ENCODE data around the gene ERCC5.

DNA sequence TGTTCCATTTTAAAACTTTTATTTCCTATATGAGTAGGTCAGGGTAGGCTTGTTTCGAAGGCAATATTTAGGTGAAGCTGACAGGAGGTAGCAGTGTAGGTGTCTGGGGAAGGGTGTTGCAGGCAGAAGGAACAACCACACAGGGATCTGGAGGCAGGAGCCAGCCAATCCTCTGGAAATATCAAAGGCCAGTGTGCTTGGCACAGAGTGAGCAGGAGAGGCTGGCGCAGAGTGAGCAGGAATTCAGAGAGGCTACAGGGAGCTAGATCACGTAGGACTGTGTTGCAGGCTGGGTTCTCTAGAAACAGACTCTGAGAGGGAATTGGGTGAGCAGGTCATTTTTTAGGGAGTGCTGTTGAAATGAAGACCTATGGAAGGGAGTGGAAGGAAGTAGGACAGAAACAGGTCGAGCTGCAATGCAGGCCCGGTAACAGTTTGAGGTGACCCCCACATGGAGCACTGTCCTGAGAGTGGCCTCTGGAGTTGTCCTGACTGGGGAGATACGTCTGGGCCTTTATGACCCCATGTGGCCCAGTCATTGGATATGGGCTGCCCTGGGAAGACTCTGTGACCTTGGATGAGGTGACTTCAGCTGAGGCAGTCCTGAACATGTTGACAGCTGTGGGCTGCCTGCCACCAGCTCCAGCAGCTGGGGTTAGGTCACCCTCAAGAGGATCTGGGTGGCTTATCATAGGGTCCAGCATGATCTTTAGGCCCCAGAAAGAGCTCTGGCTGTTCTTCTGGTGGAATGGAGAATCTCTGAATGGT, 51.7 kb downstream of the ERCC5 start:
- TF ChIP-seq POLR2A (IDR thresholded peaks at IDR 0.05) = no peak
- TF ChIP-seq, protein P1, sequence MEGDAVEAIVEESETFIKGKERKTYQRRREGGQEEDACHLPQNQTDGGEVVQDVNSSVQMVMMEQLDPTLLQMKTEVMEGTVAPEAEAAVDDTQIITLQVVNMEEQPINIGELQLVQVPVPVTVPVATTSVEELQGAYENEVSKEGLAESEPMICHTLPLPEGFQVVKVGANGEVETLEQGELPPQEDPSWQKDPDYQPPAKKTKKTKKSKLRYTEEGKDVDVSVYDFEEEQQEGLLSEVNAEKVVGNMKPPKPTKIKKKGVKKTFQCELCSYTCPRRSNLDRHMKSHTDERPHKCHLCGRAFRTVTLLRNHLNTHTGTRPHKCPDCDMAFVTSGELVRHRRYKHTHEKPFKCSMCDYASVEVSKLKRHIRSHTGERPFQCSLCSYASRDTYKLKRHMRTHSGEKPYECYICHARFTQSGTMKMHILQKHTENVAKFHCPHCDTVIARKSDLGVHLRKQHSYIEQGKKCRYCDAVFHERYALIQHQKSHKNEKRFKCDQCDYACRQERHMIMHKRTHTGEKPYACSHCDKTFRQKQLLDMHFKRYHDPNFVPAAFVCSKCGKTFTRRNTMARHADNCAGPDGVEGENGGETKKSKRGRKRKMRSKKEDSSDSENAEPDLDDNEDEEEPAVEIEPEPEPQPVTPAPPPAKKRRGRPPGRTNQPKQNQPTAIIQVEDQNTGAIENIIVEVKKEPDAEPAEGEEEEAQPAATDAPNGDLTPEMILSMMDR (IDR thresholded peaks at IDR 0.05) = no peak

All from tibial nerve (tissue), 3 donors.